ENCODE results near the gene XG.

- TF ChIP-seq CTCF (IDR thresholded peaks at IDR 0.05; ENCODE audit: insufficient read depth, low read length, poor library complexity, severe bottlenecking) (no peak), EZH2phosphoT487 (conservative IDR thresholded peaks at IDR 0.05; ENCODE audit: low read length) (no peak)
Measured at GRCh38 chrX:2781226-2781571, 29.4 kb downstream of the XG start.

Measured in SU-DHL-6 (cell line).